ENCODE results near the gene ITGB2.

Gene ITGB2

GRCh38 chr21:44867999-44868700, 52.5 kb downstream of the ITGB2 start:
- DNase-seq (ENCODE audit: low spot score), result peak; percentile 58

GRCh38 chr21:44867464-44867863, 53.2 kb downstream of the ITGB2 start:
- DNase-seq (ENCODE audit: low spot score), result no peak

- DNase-seq (ENCODE audit: low spot score), result no peak
These were observed 53.9 kb downstream of the ITGB2 start for GRCh38 chr21:44866780-44867179.

- no peak for DNase-seq (ENCODE audit: low spot score)
These were observed 55.0 kb downstream of the ITGB2 start for GRCh38 chr21:44865561-44866280.

- no peak for DNase-seq (ENCODE audit: low spot score)
These were observed 57.6 kb downstream of the ITGB2 start for GRCh38 chr21:44862869-44863685.

- DNase-seq (ENCODE audit: low spot score), result no peak
These were observed 61.9 kb downstream of the ITGB2 start for GRCh38 chr21:44858791-44859190.

GRCh38 chr21:44858291-44858690, 62.4 kb downstream of the ITGB2 start:
- DNase-seq (ENCODE audit: low spot score), result no peak

- no peak for DNase-seq (ENCODE audit: low spot score)
These were observed 63.4 kb downstream of the ITGB2 start for GRCh38 chr21:44857127-44857892.

GRCh38 chr21:44856131-44856530, 64.6 kb downstream of the ITGB2 start:
- no peak for DNase-seq (ENCODE audit: low spot score)

- no peak for DNase-seq (ENCODE audit: low spot score)
These were observed 65.1 kb downstream of the ITGB2 start for GRCh38 chr21:44855572-44855971.

GRCh38 chr21:44854664-44855446, 65.8 kb downstream of the ITGB2 start:
- DNase-seq (ENCODE audit: low spot score), result no peak

- no peak for DNase-seq (ENCODE audit: low spot score)
These were observed 66.4 kb downstream of the ITGB2 start for GRCh38 chr21:44854391-44854663.

- DNase-seq (ENCODE audit: low spot score), result no peak
These were observed 66.9 kb downstream of the ITGB2 start for GRCh38 chr21:44853601-44854390.

GRCh38 chr21:44850905-44851657, 69.6 kb downstream of the ITGB2 start:
- no peak for DNase-seq (ENCODE audit: low spot score)

GRCh38 chr21:44850208-44850800, 70.4 kb downstream of the ITGB2 start:
- no peak for DNase-seq (ENCODE audit: low spot score)

GRCh38 chr21:44849616-44850130, 71.0 kb downstream of the ITGB2 start:
- DNase-seq (ENCODE audit: low spot score), result no peak

GRCh38 chr21:44848821-44849521, 71.7 kb downstream of the ITGB2 start:
- no peak for DNase-seq (ENCODE audit: low spot score)

- DNase-seq (ENCODE audit: low spot score), result no peak
These were observed 73.2 kb downstream of the ITGB2 start for GRCh38 chr21:44847261-44848056.
